ENCODE data around the gene CHDH. TPM values are rescaled to one million over a fixed set of nuclear protein-coding genes. Genes with fewer than 3 reads are reported as not detected.

CHDH gene
- total RNA-seq, 1 donor from 2014 or later: 0.92 TPM

DNA sequence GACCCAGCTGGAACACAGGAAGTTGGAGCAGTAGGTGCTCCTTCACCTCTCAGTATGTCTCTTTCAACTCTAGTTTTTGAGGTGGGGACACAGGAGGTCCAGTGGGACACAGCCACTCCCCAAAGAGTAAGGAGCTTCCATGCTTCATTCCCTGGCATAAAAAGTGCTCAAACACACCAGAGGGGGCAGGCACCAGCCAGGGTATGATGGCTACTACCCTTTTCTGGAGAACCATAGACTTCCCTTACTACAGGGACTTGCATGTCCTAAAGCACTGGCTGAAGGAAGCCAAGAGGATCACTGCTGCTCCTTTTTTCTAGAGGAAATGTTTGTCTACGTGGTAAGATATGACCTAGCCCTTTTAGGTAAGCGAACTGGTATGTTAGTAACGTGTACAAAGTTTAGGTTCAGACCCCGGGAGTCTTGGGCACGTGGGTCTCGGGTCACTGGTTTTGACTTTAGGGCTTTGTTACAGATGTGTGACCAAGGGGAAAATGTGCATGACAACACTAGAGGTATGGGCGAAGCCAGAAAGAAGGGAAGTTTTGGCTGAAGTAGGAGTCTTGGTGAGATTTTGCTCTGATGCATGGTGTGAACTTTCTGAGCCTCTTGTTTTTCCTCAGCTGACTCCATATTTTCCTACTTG lies 12.0 kb upstream of the CHDH start:
- intact Hi-C loops (cut with DNase I): no loop called here
- DNase-seq (ENCODE audit: low spot score): no peak

DNA sequence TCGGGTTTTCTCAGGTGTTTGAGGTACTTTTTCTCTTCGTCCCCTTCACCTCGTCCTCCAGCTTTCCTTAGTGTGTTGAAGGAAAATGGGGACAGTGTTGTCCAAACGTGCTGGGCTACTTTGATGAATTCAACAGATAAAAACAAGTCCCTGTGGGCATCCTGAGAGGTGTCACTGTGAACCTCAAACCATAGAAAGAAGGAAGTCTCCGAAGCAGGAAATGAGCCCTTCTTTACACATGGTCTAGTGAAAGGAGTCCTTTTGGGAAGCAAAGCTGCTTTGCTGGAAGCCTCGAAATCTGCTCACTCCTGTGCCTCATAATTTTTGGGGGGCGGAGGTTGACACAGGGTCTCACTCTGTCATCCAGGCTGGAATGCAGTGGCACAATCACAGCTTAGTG lies 10.7 kb upstream of the CHDH start:
- DNase-seq (ENCODE audit: low spot score): no peak
- intact Hi-C loops (cut with DNase I): no loop called here

- DNase-seq (ENCODE audit: low spot score): no peak
- intact Hi-C loops (cut with DNase I): no loop called here
Measured at GRCh38 chr3:53850895-53851294, 4.7 kb upstream of the CHDH start.

GRCh38 chr3:53849916-53850315 lies 3.7 kb upstream of the CHDH start:
- intact Hi-C loops (cut with DNase I): no loop called here
- DNase-seq (ENCODE audit: low spot score): no peak

- intact Hi-C loops (cut with DNase I): no loop called here
- DNase-seq (ENCODE audit: low spot score): no peak
Measured at GRCh38 chr3:53846851-53847155, 584 bp upstream of the CHDH start.

DNA sequence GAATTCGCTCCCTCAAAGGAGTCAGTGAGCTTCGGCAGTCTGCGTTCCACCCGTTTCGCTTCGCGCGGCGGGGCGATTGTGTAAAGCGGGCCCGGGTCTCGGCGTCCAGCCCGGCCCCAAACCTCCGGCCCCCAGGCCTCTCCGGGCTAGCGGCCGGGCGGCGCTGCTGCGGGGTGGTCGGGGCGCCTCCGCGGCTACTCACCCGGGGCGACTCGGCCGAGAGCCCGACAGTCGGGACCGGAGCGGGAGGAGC lies 412 bp downstream of the CHDH start:
- DNase-seq (ENCODE audit: low spot score): no peak
- intact Hi-C loops (cut with DNase I): no loop called here

GRCh38 chr3:53845103-53845880 lies 927 bp downstream of the CHDH start:
- DNase-seq (ENCODE audit: low spot score): peak; percentile 78
- intact Hi-C loops (cut with DNase I): no loop called here

DNA sequence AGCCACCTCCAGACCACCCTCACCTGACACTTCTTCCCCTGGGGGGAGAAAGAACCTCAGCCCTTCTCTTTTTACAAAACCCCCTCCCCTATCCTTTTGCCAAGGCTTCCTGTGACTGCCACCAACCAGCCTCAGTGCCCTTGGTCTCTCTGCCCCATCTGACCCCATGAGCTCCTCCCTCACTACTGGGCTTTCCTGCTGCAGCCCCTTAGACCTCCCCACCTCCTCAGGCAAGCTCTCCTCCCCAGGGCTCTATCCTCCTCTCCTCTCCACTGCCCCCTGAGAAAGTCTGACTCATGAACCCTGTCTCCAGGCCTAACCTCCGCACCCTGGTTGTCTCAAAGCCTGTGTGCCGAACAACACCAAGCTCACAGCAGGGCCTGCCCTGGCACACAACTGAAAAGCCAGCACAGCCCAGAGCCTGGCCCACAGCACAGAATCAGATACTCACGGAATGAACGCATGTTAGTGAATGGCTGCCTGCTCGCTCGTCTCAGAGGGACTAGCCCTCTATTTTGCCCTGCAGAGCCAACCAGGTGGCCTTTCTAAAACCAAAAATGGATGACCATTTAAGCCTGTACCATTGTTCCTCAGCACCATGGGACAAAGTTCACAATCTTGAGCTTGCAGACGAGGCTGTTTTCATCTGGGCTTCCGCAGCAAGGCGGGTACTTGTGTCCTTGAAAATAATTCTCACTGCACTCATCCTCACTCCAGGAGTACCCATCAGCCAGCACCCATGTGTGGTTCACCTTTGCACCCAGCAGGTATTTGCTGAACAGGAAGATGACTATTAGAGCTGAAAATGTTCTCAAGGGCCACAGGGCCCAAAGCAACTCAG lies 1.7 kb downstream of the CHDH start:
- no peak for DNase-seq (ENCODE audit: low spot score)
- intact Hi-C loops (cut with DNase I): no loop called here

GRCh38 chr3:53843195-53844177 lies 2.7 kb downstream of the CHDH start:
- intact Hi-C loops (cut with DNase I): no loop called here

GRCh38 chr3:53842436-53843194 lies 3.6 kb downstream of the CHDH start:
- intact Hi-C loops (cut with DNase I): no loop called here
- peak; percentile 66 for DNase-seq (ENCODE audit: low spot score)

More at GRCh38 chr3:53843195-53844177, 2.7 kb downstream of the CHDH start:
- peak; percentile 63 for DNase-seq (ENCODE audit: low spot score)

- DNase-seq (ENCODE audit: low spot score): peak; percentile 57
- intact Hi-C loops (cut with DNase I): no loop called here
Measured at GRCh38 chr3:53841296-53841695, 4.9 kb downstream of the CHDH start.

GRCh38 chr3:53837331-53837730 lies 8.9 kb downstream of the CHDH start:
- peak; percentile 35 for DNase-seq (ENCODE audit: low spot score)
- intact Hi-C loops (cut with DNase I): no loop called here

DNA sequence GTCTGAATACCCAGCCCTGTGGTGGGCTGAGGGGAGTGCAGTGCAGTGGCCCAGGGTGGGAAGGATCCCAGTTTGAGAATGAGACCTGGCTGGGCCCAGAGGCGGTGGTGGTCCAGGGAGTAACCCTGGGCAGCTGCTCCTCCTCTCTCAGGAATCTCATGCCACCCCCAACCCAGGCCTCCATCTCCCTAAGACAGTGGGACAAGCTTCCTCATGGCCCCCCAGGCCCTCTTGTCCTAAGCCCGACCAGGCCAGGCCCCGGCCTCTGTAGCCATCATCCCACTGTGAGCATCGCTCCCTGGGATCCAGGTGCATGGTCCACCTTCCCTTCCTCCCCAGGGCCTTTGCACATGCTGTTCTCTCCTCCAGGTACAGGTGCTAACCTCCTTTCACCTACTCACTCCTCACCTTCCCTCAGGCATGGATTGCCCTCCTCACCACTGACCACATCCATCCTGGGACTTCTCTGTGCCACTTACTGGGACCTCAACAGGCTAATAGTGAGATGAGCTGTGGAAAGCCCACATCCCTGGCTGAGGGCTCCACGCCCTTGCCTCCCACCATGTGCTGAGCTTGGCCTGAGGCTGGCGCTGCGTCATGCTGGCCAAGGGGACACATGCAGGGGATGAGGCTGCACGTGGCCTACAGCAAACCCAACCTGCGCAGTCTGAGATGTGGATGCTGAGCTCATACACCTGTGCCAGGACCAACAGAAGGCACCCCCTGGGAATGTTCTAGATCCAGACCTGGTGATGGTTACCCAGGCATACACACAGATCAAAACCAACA lies 9.9 kb downstream of the CHDH start:
- DNase-seq (ENCODE audit: low spot score): peak; percentile 56
- intact Hi-C loops (cut with DNase I): no loop called here

DNA sequence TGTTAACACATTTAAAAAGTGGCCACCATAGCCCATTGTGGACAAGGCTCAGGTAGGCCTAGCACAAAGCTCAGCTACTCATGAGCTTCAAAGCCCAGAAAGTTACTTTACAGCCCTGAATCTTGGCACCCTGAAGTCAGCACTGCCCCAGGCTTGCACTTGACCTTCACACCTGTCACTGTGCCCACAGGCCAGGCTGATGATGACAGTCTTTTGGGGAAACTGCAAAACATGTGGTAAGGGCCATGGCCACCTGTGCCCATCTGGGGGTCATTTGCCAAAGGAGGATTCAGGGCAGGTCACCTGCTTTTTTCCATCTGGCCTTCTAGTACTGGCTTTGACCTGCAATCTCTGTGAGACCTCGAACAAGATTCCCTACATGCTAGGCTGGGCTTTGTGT lies 11.0 kb downstream of the CHDH start:
- peak; percentile 46 for DNase-seq (ENCODE audit: low spot score)
- intact Hi-C loops (cut with DNase I): no loop called here

GRCh38 chr3:53834429-53835095 lies 11.7 kb downstream of the CHDH start:
- peak; percentile 74 for DNase-seq (ENCODE audit: low spot score)
- intact Hi-C loops (cut with DNase I): no loop called here

- DNase-seq (ENCODE audit: low spot score): peak; percentile 49
- intact Hi-C loops (cut with DNase I): no loop called here
Measured at GRCh38 chr3:53833700-53834099, 12.5 kb downstream of the CHDH start.

DNA sequence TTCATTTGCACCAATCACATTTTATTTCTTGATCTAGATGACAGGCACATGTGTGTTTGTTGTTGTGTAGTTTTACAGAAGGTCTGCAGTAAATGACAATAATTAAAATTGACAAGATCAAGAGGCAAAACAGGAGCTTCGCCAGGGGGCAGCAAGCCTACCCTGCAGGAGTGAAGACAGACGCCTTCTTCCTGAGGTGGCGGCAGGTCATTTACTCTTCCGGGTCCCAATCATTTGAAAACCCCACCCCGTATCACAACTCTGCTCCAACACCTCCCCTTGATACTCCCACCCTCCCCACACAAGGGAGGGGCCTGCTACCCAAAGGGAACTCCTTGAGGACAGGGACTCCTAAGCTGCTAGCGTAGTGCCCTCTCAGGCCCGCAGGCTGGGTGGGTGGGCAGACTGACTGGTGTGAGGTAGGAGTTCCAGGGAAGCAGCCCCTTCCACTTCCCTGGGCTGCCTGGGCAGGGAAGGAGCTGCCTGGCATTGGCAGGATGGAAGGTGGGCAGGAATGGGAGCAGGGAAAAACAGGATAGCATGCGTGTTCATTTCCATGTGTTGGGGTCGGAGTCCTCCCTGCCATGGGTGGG lies 13.1 kb downstream of the CHDH start:
- intact Hi-C loops (cut with DNase I): no loop called here

More for the DNA sequence above, 13.1 kb downstream of the CHDH start:
- peak; percentile 68 for DNase-seq (ENCODE audit: low spot score)

Data from cardiac septum (tissue), 1 donor.